Measurements from ENCODE around the gene GP1BB.

DNA sequence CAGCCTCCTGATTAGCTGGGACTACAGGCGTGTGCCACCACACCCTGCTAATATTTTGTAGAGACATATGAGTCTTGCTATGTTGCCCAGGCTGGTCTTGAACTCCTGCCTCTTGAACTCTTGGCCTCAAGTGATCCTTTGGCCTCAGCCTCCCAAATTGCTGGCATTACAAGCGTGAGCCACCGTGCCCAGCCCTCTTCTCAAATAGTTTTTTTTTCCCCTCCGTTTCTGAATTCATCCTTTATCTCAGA lies 49.0 kb downstream of the GP1BB start:
- TF ChIP-seq POLR2A (IDR thresholded peaks at IDR 0.05; ENCODE audit: low read depth, low read length), result no peak
- no peak for TF ChIP-seq SMC3 (IDR thresholded peaks at IDR 0.05; ENCODE audit: low read depth, low read length)
- no peak for TF ChIP-seq RFX5 (IDR thresholded peaks at IDR 0.05; ENCODE audit: low read depth, low read length)
- TF ChIP-seq CHD1 (IDR thresholded peaks at IDR 0.05; ENCODE audit: low read depth, low read length), result no peak
- TF ChIP-seq, protein P1, sequence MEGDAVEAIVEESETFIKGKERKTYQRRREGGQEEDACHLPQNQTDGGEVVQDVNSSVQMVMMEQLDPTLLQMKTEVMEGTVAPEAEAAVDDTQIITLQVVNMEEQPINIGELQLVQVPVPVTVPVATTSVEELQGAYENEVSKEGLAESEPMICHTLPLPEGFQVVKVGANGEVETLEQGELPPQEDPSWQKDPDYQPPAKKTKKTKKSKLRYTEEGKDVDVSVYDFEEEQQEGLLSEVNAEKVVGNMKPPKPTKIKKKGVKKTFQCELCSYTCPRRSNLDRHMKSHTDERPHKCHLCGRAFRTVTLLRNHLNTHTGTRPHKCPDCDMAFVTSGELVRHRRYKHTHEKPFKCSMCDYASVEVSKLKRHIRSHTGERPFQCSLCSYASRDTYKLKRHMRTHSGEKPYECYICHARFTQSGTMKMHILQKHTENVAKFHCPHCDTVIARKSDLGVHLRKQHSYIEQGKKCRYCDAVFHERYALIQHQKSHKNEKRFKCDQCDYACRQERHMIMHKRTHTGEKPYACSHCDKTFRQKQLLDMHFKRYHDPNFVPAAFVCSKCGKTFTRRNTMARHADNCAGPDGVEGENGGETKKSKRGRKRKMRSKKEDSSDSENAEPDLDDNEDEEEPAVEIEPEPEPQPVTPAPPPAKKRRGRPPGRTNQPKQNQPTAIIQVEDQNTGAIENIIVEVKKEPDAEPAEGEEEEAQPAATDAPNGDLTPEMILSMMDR (conservative IDR thresholded peaks at IDR 0.05; ENCODE audit: low read depth, low read length), result no peak

All from IMR-90 (cell line).